ENCODE results near the gene RNF5.

Gene RNF5

DNA sequence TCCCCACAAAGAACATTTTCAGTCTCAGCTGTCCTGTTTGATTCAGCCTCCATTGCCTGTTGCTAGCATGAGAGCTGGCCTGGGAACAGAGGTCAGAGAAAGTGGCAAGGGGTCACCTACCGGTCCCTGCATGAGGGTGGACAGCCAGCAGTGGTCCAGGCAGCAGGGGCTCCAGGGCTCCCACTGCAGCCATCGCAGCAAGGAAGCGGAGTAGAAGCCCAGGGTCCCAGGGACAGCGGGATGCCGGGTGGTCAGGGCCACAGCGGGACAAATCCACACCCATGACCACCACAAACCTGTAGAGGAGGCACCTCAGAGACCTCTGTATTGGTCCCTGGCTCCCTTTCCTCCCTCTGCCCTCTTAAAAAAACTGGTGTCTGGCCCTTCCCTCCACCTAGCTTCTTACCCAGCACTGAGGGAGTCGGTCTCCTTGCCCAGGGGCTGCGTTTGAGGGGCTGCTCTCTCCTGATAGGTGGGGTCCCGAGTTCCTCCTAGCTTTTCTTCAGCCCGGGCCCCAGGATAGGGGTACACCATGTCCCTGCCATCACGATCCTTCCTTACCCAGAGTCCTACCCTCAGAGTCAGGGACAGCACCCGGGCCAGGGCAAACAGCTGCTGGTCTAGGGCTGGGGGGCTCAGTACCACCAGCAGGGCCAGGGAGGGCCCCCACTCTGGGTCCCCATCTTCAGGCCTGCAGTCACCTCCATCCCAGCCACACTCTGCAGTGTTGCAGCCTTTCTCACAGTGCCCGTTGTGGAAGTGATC is 22.7 kb downstream of the RNF5 start:
- DNase-seq (ENCODE audit: low spot score), result no peak
- Histone ChIP-seq H2BK15ac (ENCODE audit: low read length) (peak overlapping the region; percentile 69), H2BK5ac (ENCODE audit: low read length) (no peak overlapping the region), H2BK12ac (ENCODE audit: low read length) (peak overlapping the region; percentile 69), H4K91ac (ENCODE audit: low read depth, low read length, poor library complexity) (no peak overlapping the region), H3K4me1 (ENCODE audit: control insufficient read depth in 2 of 2, insufficient read depth in 1 of 2, low read depth in 1 of 2, low read length in 2 of 2) (peaks cover 18 to 22% of the 10 kb centered on the region in 2 donors), H3K4me3 (ENCODE audit: low read length in 2 of 2) (no peak overlapping the region), H3K18ac (ENCODE audit: low read length) (peak overlapping the region; percentile 13), H3K36me3 (replicated peaks in 1 of 2; ENCODE audit: control insufficient read depth in 2 of 2, insufficient read depth in 2 of 2, low read length in 2 of 2) (no peaks in the 10 kb centered on the region), H3K4ac (ENCODE audit: low read length) (no peak overlapping the region), H3K4me2 (ENCODE audit: insufficient read depth, low read length, poor library complexity, severe bottlenecking) (no peak overlapping the region), H3K23ac (ENCODE audit: low read depth, low read length, poor library complexity) (peak overlapping the region; percentile 76), H4K8ac (ENCODE audit: low read depth, low read length) (no peak overlapping the region), H3K79me1 (ENCODE audit: low read depth, low read length) (no peaks in the 10 kb centered on the region), H3K9ac (ENCODE audit: low read depth, low read length, poor library complexity) (no peak overlapping the region), H2AFZ (ENCODE audit: low read length) (no peak overlapping the region), H3K14ac (ENCODE audit: low read length) (no peak overlapping the region), H3K9me3 (replicated peaks in 1 of 2; ENCODE audit: control insufficient read depth in 2 of 2, insufficient read depth in 1 of 2, low read depth in 1 of 2, low read length in 2 of 2) (no peaks in the 10 kb centered on the region), H3K27me3 (ENCODE audit: control insufficient read depth in 3 of 3, insufficient read depth in 3 of 3, low read depth in 1 of 3, low read length in 3 of 3) (no peaks in the 10 kb centered on the region), H3K27ac (replicated peaks; ENCODE audit: low read length) (no peak overlapping the region), H2BK120ac (ENCODE audit: low read depth, low read length) (no peak overlapping the region), H2AK5ac (ENCODE audit: low read depth, low read length) (no peak overlapping the region)
- WGBS, 2 donors (ENCODE audit: extremely low coverage in 2 of 2, insufficient read length in 2 of 2, insufficient replicate concordance in 1 of 2), result no CpG with 5 or more reads among the region's 13 CpGs

DNA sequence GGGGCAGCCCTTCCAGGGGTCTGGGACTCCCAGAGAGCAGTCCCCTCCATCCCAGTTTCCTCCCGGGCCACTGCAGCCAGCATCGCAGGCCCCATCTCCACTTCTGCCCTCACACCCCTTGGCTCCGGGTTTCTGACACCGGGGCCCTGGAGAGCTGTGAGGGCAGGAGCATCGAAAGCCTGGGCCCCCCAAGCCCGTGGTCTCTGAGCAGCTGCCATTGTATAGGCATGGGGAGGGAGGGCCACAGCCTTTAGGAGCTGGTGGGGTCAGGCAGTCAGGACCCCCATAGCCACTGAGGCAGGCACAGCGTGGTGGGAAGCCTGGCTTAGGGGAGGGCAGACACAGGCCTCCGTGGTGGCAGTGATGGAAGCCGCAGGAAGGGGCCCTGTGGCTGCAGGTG is 24.0 kb downstream of the RNF5 start:
- H3K18ac ChIP-seq (ENCODE audit: low read length), result peak overlapping the region; percentile 66
- DNase-seq (ENCODE audit: low spot score), result no peak
- H2AK5ac ChIP-seq (ENCODE audit: low read depth, low read length), result peak overlapping the region; percentile 24
- H3K4me3 ChIP-seq (ENCODE audit: low read length in 2 of 2), result no peak overlapping the region
- H3K36me3 ChIP-seq (replicated peaks in 1 of 2; ENCODE audit: control insufficient read depth in 2 of 2, insufficient read depth in 2 of 2, low read length in 2 of 2), result no peaks in the 10 kb centered on the region
- H3K9me3 ChIP-seq (replicated peaks in 1 of 2; ENCODE audit: control insufficient read depth in 2 of 2, insufficient read depth in 1 of 2, low read depth in 1 of 2, low read length in 2 of 2), result no peaks in the 10 kb centered on the region
- peak overlapping the region; percentile 49 for H2BK5ac ChIP-seq (ENCODE audit: low read length)
- H3K23ac ChIP-seq (ENCODE audit: low read depth, low read length, poor library complexity), result no peak overlapping the region
- H3K4ac ChIP-seq (ENCODE audit: low read length), result no peak overlapping the region
- H3K27me3 ChIP-seq (ENCODE audit: control insufficient read depth in 3 of 3, insufficient read depth in 3 of 3, low read depth in 1 of 3, low read length in 3 of 3), result no peaks in the 10 kb centered on the region
- peak overlapping the region; percentile 74 for H4K91ac ChIP-seq (ENCODE audit: low read depth, low read length, poor library complexity)
- H3K4me2 ChIP-seq (ENCODE audit: insufficient read depth, low read length, poor library complexity, severe bottlenecking), result no peak overlapping the region
- no peak overlapping the region for H2BK120ac ChIP-seq (ENCODE audit: low read depth, low read length)
- no peak overlapping the region for H3K27ac ChIP-seq (replicated peaks; ENCODE audit: low read length)
- peak overlapping the region; percentile 24 for H2BK12ac ChIP-seq (ENCODE audit: low read length)
- H4K8ac ChIP-seq (ENCODE audit: low read depth, low read length), result no peak overlapping the region
- H3K9ac ChIP-seq (ENCODE audit: low read depth, low read length, poor library complexity), result peak overlapping the region; percentile 9
- H3K14ac ChIP-seq (ENCODE audit: low read length), result peak overlapping the region; percentile 1
- peak overlapping the region; percentile 32 for H2BK15ac ChIP-seq (ENCODE audit: low read length)
- peak overlapping the region; percentile 2 for H2AFZ ChIP-seq (ENCODE audit: low read length)
- H3K4me1 ChIP-seq (ENCODE audit: control insufficient read depth in 2 of 2, insufficient read depth in 1 of 2, low read depth in 1 of 2, low read length in 2 of 2), result peaks cover 11 to 15% of the 10 kb centered on the region in 2 donors
- no CpG with 5 or more reads among the region's 9 CpGs for WGBS, 2 donors (ENCODE audit: extremely low coverage in 2 of 2, insufficient read length in 2 of 2, insufficient replicate concordance in 1 of 2)
- no peaks in the 10 kb centered on the region for H3K79me1 ChIP-seq (ENCODE audit: low read depth, low read length)

DNA sequence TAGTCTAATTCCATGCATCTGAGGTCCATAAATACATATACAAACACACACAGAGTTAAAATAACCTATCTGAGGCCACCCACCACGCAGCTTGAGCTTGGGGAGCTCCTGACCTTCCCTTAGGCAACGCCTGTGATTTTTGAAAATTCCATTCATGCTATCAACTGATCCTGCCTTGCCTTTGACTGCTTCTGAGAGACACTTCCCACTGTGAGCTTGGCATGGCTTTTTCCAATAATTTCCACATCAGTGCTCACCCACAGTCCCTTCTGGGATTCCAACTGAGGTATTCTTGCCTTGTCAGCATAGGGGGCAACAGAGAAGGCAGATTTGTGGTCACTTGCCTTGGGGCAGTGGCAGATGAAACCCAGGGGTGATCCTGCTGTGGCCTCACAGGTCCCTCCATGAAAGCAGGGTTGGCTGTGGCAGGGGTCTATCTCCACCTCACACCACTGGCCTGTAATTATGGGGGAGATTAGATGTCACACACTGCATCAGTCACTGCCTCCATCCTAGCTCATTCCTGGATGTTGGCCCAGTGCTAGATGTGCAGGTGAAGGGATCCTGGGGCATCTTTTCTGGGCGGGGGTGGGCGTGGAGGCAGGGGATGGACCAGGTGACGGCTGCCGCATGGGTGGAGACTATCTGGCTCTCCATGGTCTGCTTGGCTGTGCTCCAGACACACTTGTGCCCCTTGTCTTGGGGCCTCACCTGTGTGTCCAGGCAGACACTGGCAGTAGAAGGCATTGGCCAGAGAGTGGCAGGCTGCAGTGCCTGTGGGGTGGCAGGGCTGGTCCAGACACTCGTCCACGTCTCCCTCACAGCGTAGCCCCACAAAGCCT is 25.4 kb downstream of the RNF5 start:
- H2BK12ac ChIP-seq (ENCODE audit: low read length), result no peak overlapping the region

DNA sequence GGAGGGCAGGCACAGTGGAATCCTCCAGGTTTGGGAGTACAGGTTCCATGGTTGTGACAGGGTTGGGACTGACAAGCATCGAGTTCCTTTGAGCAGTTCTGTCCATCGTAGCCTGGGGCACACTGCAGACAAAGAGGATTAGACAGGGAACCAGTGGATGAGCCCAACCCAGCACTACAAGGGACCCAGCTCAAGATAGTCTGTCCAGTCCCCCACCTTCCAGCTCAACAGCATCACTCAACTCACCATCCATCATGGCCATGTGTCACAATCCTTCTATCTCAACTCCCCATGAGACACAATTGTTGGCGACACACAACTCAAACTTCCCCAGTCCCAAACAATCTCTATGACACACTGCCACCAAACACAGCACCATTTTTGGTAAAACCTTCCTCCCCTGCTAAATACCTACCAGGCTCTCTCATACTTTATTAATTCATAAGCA is 26.1 kb downstream of the RNF5 start:
- Histone ChIP-seq H3K79me1 (ENCODE audit: low read depth, low read length) (no peaks in the 10 kb centered on the region), H3K36me3 (replicated peaks in 1 of 2; ENCODE audit: control insufficient read depth in 2 of 2, insufficient read depth in 2 of 2, low read length in 2 of 2) (no peaks in the 10 kb centered on the region), H2AK5ac (ENCODE audit: low read depth, low read length) (no peak overlapping the region), H2AFZ (ENCODE audit: low read length) (no peak overlapping the region), H4K91ac (ENCODE audit: low read depth, low read length, poor library complexity) (no peak overlapping the region), H3K23ac (ENCODE audit: low read depth, low read length, poor library complexity) (no peak overlapping the region), H3K4me1 (ENCODE audit: control insufficient read depth in 2 of 2, insufficient read depth in 1 of 2, low read depth in 1 of 2, low read length in 2 of 2) (peaks cover 7 to 12% of the 10 kb centered on the region in 2 donors), H4K8ac (ENCODE audit: low read depth, low read length) (no peak overlapping the region), H3K27ac (replicated peaks; ENCODE audit: low read length) (no peak overlapping the region), H3K9ac (ENCODE audit: low read depth, low read length, poor library complexity) (no peak overlapping the region), H3K27me3 (ENCODE audit: control insufficient read depth in 3 of 3, insufficient read depth in 3 of 3, low read depth in 1 of 3, low read length in 3 of 3) (no peaks in the 10 kb centered on the region), H3K9me3 (replicated peaks in 1 of 2; ENCODE audit: control insufficient read depth in 2 of 2, insufficient read depth in 1 of 2, low read depth in 1 of 2, low read length in 2 of 2) (no peaks in the 10 kb centered on the region), H2BK12ac (ENCODE audit: low read length) (no peak overlapping the region), H3K14ac (ENCODE audit: low read length) (no peak overlapping the region), H3K4me3 (ENCODE audit: low read length in 2 of 2) (no peak overlapping the region), H2BK5ac (ENCODE audit: low read length) (no peak overlapping the region), H3K18ac (ENCODE audit: low read length) (no peak overlapping the region), H3K4ac (ENCODE audit: low read length) (no peak overlapping the region), H3K4me2 (ENCODE audit: insufficient read depth, low read length, poor library complexity, severe bottlenecking) (no peak overlapping the region), H2BK15ac (ENCODE audit: low read length) (no peak overlapping the region), H2BK120ac (ENCODE audit: low read depth, low read length) (no peak overlapping the region)
- DNase-seq (ENCODE audit: low spot score), result no peak
- WGBS, 2 donors (ENCODE audit: extremely low coverage in 2 of 2, insufficient read length in 2 of 2, insufficient replicate concordance in 1 of 2), result no CpG with 5 or more reads among the region's 3 CpGs

More for the DNA sequence above, 25.4 kb downstream of the RNF5 start:
- Histone ChIP-seq H3K4me2 (ENCODE audit: insufficient read depth, low read length, poor library complexity, severe bottlenecking) (no peak overlapping the region), H3K36me3 (replicated peaks in 1 of 2; ENCODE audit: control insufficient read depth in 2 of 2, insufficient read depth in 2 of 2, low read length in 2 of 2) (no peaks in the 10 kb centered on the region), H3K4ac (ENCODE audit: low read length) (no peak overlapping the region), H3K27ac (replicated peaks; ENCODE audit: low read length) (no peak overlapping the region), H2AFZ (ENCODE audit: low read length) (peak overlapping the region; percentile 30), H3K14ac (ENCODE audit: low read length) (no peak overlapping the region), H3K9me3 (replicated peaks in 1 of 2; ENCODE audit: control insufficient read depth in 2 of 2, insufficient read depth in 1 of 2, low read depth in 1 of 2, low read length in 2 of 2) (no peaks in the 10 kb centered on the region), H3K27me3 (ENCODE audit: control insufficient read depth in 3 of 3, insufficient read depth in 3 of 3, low read depth in 1 of 3, low read length in 3 of 3) (no peaks in the 10 kb centered on the region), H3K18ac (ENCODE audit: low read length) (peak overlapping the region; percentile 1), H3K79me1 (ENCODE audit: low read depth, low read length) (no peaks in the 10 kb centered on the region), H2AK5ac (ENCODE audit: low read depth, low read length) (peak overlapping the region; percentile 44), H2BK5ac (ENCODE audit: low read length) (no peak overlapping the region), H2BK120ac (ENCODE audit: low read depth, low read length) (no peak overlapping the region), H3K9ac (ENCODE audit: low read depth, low read length, poor library complexity) (no peak overlapping the region), H2BK15ac (ENCODE audit: low read length) (no peak overlapping the region), H3K23ac (ENCODE audit: low read depth, low read length, poor library complexity) (no peak overlapping the region), H3K4me1 (ENCODE audit: control insufficient read depth in 2 of 2, insufficient read depth in 1 of 2, low read depth in 1 of 2, low read length in 2 of 2) (peaks cover 7 to 12% of the 10 kb centered on the region in 2 donors), H4K8ac (ENCODE audit: low read depth, low read length) (no peak overlapping the region), H3K4me3 (ENCODE audit: low read length in 2 of 2) (no peak overlapping the region), H4K91ac (ENCODE audit: low read depth, low read length, poor library complexity) (no peak overlapping the region)
- WGBS, 2 donors (ENCODE audit: extremely low coverage in 2 of 2, insufficient read length in 2 of 2, insufficient replicate concordance in 1 of 2), result no CpG with 5 or more reads among the region's 9 CpGs
- DNase-seq (ENCODE audit: low spot score), result peak; percentile 45
